Stomach (tissue), 4 donors: ENCODE measurements around the gene LCE6A.

Experiments
- CTCF ChIP-seq, 7 experiments: fragments of 450-650 bp in 4 of 7; fragments of 200-600 bp in 3 of 7; sonication (generic) in 3 of 7; IDR thresholded peaks; one replicate each; pipeline ENCODE4 v1.5.1; 2016 to 2019; ENCODE audit warnings: antibody characterized with exemption in 7 of 7, control low read depth in 2 of 7, mild to moderate bottlenecking in 1 of 7
- EP300 ChIP-seq: sonication (generic); formaldehyde crosslinking; IDR thresholded peaks from one replicate; pipeline ENCODE4 v1.6.1; 2017; ENCODE audit warnings: antibody characterized with exemption
- POLR2A ChIP-seq, 4 donors: fragments of 450-650 bp; IDR thresholded peaks; one replicate each; pipeline ENCODE4 v1.6.1; 2016; ENCODE audit warnings: antibody characterized with exemption in 4 of 4, control low read depth in 2 of 4, mild to moderate bottlenecking in 1 of 4, moderate library complexity in 1 of 4
- POLR2AphosphoS5 ChIP-seq, 3 donors: sonication (generic); formaldehyde crosslinking; IDR thresholded peaks; one replicate each; pipeline ENCODE4 v1.6.1; 2016; ENCODE audit warnings: antibody characterized with exemption in 3 of 3

- TF ChIP-seq POLR2AphosphoS5 (IDR thresholded peaks at IDR 0.05) (no peak), POLR2A (IDR thresholded peaks at IDR 0.05) (no peak), CTCF (IDR thresholded peaks at IDR 0.05) (no peak), EP300 (no peak)
Observed at GRCh38 chr1:152827173-152827572, 15.5 kb upstream of the LCE6A start, which contains the start of gene LCE1A.
